ENCODE results near the gene DNAJB14.
A peak's percentile ranks its signal among the peaks of the same experiment; 100 is the strongest.

Gene DNAJB14

GRCh38 chr4:99861120-99861905 lies 85.1 kb downstream of the DNAJB14 start:
- peak; percentile 78 for DNase-seq

GRCh38 chr4:99860521-99860920 lies 85.9 kb downstream of the DNAJB14 start:
- DNase-seq = no peak

GRCh38 chr4:99859618-99860017 lies 86.8 kb downstream of the DNAJB14 start:
- DNase-seq = peak; percentile 22

- no peak for DNase-seq
Measured at GRCh38 chr4:99857307-99857706, 89.1 kb downstream of the DNAJB14 start.

- no peak for DNase-seq
Measured at GRCh38 chr4:99856166-99856565, 90.3 kb downstream of the DNAJB14 start.

GRCh38 chr4:99855678-99856077 lies 90.7 kb downstream of the DNAJB14 start:
- DNase-seq = no peak

GRCh38 chr4:99853999-99854398 lies 92.4 kb downstream of the DNAJB14 start:
- DNase-seq = peak; percentile 49

GRCh38 chr4:99853190-99853589 lies 93.2 kb downstream of the DNAJB14 start:
- no peak for DNase-seq

- DNase-seq = no peak
Measured at GRCh38 chr4:99852199-99852749, 94.1 kb downstream of the DNAJB14 start.

- no peak for DNase-seq
Measured at GRCh38 chr4:99848591-99849001, 97.8 kb downstream of the DNAJB14 start.

GRCh38 chr4:99847362-99847976 lies 98.9 kb downstream of the DNAJB14 start:
- DNase-seq = no peak

- DNase-seq = no peak
Measured at GRCh38 chr4:99846891-99847290, 99.5 kb downstream of the DNAJB14 start.

Measured in NCI-H510A treated with DMSO at 0.1 percent for 48 hours (cell line).